GM15510 (cell line): ENCODE data around the gene MYMK.

Experiments used
- POLR2A ChIP-seq: IDR thresholded peaks from 3 replicates; pipeline ENCODE4 v1.6.1; 2011; ENCODE audit warnings: borderline replicate concordance; ENCODE audit not compliant: insufficient read length; ENCODE audit errors: extremely low read depth

MYMK gene

GRCh38 chr9:133516961-133517350, 7.8 kb downstream of the MYMK start:
- TF ChIP-seq POLR2A, result no peak

- no peak for TF ChIP-seq POLR2A
Observed at GRCh38 chr9:133516256-133516960, 8.4 kb downstream of the MYMK start.

GRCh38 chr9:133515615-133516255, 9.0 kb downstream of the MYMK start:
- no peak for TF ChIP-seq POLR2A

- TF ChIP-seq POLR2A, result no peak
Observed at GRCh38 chr9:133515240-133515610, 9.5 kb downstream of the MYMK start.

GRCh38 chr9:133514460-133515239, 10.1 kb downstream of the MYMK start:
- TF ChIP-seq POLR2A, result no peak

- no peak for TF ChIP-seq POLR2A
Observed at GRCh38 chr9:133513214-133514100, 11.3 kb downstream of the MYMK start.

- no peak for TF ChIP-seq POLR2A
Observed at GRCh38 chr9:133512253-133513213, 12.2 kb downstream of the MYMK start.

GRCh38 chr9:133511607-133512006, 13.2 kb downstream of the MYMK start:
- no peak for TF ChIP-seq POLR2A

GRCh38 chr9:133510926-133511505, 13.7 kb downstream of the MYMK start:
- no peak for TF ChIP-seq POLR2A

GRCh38 chr9:133509179-133510083, 15.3 kb downstream of the MYMK start:
- no peak for TF ChIP-seq POLR2A

GRCh38 chr9:133508046-133508445, 16.7 kb downstream of the MYMK start:
- no peak for TF ChIP-seq POLR2A

GRCh38 chr9:133507246-133507965, 17.4 kb downstream of the MYMK start:
- no peak for TF ChIP-seq POLR2A
